ENCODE measurements around the gene MYO1G.

MYO1G gene

GRCh38 chr7:44986218-44987053 lies 7.6 kb upstream of the MYO1G start:
- H3K4me1 ChIP-seq (ENCODE audit: control insufficient read depth, insufficient read depth, low read length) = peaks cover 18% of the 10 kb centered on the region
- H3K27me3 ChIP-seq (ENCODE audit: control insufficient read depth, insufficient read depth, low read length) = no peaks in the 10 kb centered on the region
- peak overlapping the region; percentile 75 for H3K4me3 ChIP-seq (ENCODE audit: low read depth, low read length)
- no peaks in the 10 kb centered on the region for H3K9me3 ChIP-seq (ENCODE audit: control insufficient read depth, insufficient read depth, low read depth, low read length)
- peaks cover 45% of the 10 kb centered on the region for H3K36me3 ChIP-seq (ENCODE audit: control insufficient read depth, insufficient read depth, low read length)
- peak overlapping the region; percentile 94 for H3K27ac ChIP-seq (ENCODE audit: low read depth, low read length)
- H3K9ac ChIP-seq (ENCODE audit: low read length) = peak overlapping the region; percentile 98

- Histone ChIP-seq H3K9ac (ENCODE audit: low read length) (peak overlapping the region; percentile 98), H3K4me1 (ENCODE audit: control insufficient read depth, insufficient read depth, low read length) (peaks cover 18% of the 10 kb centered on the region), H3K27me3 (ENCODE audit: control insufficient read depth, insufficient read depth, low read length) (no peaks in the 10 kb centered on the region), H3K9me3 (ENCODE audit: control insufficient read depth, insufficient read depth, low read depth, low read length) (no peaks in the 10 kb centered on the region), H3K27ac (ENCODE audit: low read depth, low read length) (peak overlapping the region; percentile 94), H3K36me3 (ENCODE audit: control insufficient read depth, insufficient read depth, low read length) (peaks cover 50% of the 10 kb centered on the region), H3K4me3 (ENCODE audit: low read depth, low read length) (peak overlapping the region; percentile 75)
Measured at GRCh38 chr7:44985900-44986217, 7.0 kb upstream of the MYO1G start.

GRCh38 chr7:44985033-44985695 lies 6.3 kb upstream of the MYO1G start:
- peaks cover 14% of the 10 kb centered on the region for H3K4me1 ChIP-seq (ENCODE audit: control insufficient read depth, insufficient read depth, low read length)
- H3K4me3 ChIP-seq (ENCODE audit: low read depth, low read length) = peak overlapping the region; percentile 75
- H3K9me3 ChIP-seq (ENCODE audit: control insufficient read depth, insufficient read depth, low read depth, low read length) = no peaks in the 10 kb centered on the region
- H3K9ac ChIP-seq (ENCODE audit: low read length) = peak overlapping the region; percentile 98
- peak overlapping the region; percentile 94; the same call in 1 of the 2 replicates for H3K27ac ChIP-seq (ENCODE audit: low read depth, low read length)
- peaks cover 53% of the 10 kb centered on the region for H3K36me3 ChIP-seq (ENCODE audit: control insufficient read depth, insufficient read depth, low read length)
- no peaks in the 10 kb centered on the region for H3K27me3 ChIP-seq (ENCODE audit: control insufficient read depth, insufficient read depth, low read length)

GRCh38 chr7:44984478-44984758 lies 5.6 kb upstream of the MYO1G start:
- Histone ChIP-seq H3K27ac (ENCODE audit: low read depth, low read length) (no peak overlapping the region), H3K9me3 (ENCODE audit: control insufficient read depth, insufficient read depth, low read depth, low read length) (no peaks in the 10 kb centered on the region), H3K27me3 (ENCODE audit: control insufficient read depth, insufficient read depth, low read length) (no peaks in the 10 kb centered on the region), H3K9ac (ENCODE audit: low read length) (no peak overlapping the region), H3K36me3 (ENCODE audit: control insufficient read depth, insufficient read depth, low read length) (peaks cover 59% of the 10 kb centered on the region), H3K4me3 (ENCODE audit: low read depth, low read length) (peak overlapping the region; percentile 75), H3K4me1 (ENCODE audit: control insufficient read depth, insufficient read depth, low read length) (peaks cover 14% of the 10 kb centered on the region)

GRCh38 chr7:44983742-44984477 lies 5.1 kb upstream of the MYO1G start:
- H3K9ac ChIP-seq (ENCODE audit: low read length) = no peak overlapping the region
- H3K9me3 ChIP-seq (ENCODE audit: control insufficient read depth, insufficient read depth, low read depth, low read length) = no peaks in the 10 kb centered on the region
- no peaks in the 10 kb centered on the region for H3K27me3 ChIP-seq (ENCODE audit: control insufficient read depth, insufficient read depth, low read length)
- H3K4me3 ChIP-seq (ENCODE audit: low read depth, low read length) = peak overlapping the region; percentile 11; the same call in 1 of the 2 replicates
- H3K4me1 ChIP-seq (ENCODE audit: control insufficient read depth, insufficient read depth, low read length) = peaks cover 14% of the 10 kb centered on the region
- H3K27ac ChIP-seq (ENCODE audit: low read depth, low read length) = no peak overlapping the region
- H3K36me3 ChIP-seq (ENCODE audit: control insufficient read depth, insufficient read depth, low read length) = peaks cover 59% of the 10 kb centered on the region

- no peak overlapping the region for H3K9ac ChIP-seq (ENCODE audit: low read length)
- peaks cover 14% of the 10 kb centered on the region for H3K4me1 ChIP-seq (ENCODE audit: control insufficient read depth, insufficient read depth, low read length)
- H3K27ac ChIP-seq (ENCODE audit: low read depth, low read length) = no peak overlapping the region
- H3K4me3 ChIP-seq (ENCODE audit: low read depth, low read length) = no peak overlapping the region
- no peaks in the 10 kb centered on the region for H3K27me3 ChIP-seq (ENCODE audit: control insufficient read depth, insufficient read depth, low read length)
- H3K36me3 ChIP-seq (ENCODE audit: control insufficient read depth, insufficient read depth, low read length) = peaks cover 64% of the 10 kb centered on the region
- no peaks in the 10 kb centered on the region for H3K9me3 ChIP-seq (ENCODE audit: control insufficient read depth, insufficient read depth, low read depth, low read length)
Measured at GRCh38 chr7:44982970-44983369, 4.2 kb upstream of the MYO1G start.

- Histone ChIP-seq H3K27ac (ENCODE audit: low read depth, low read length) (no peak overlapping the region), H3K27me3 (ENCODE audit: control insufficient read depth, insufficient read depth, low read length) (no peaks in the 10 kb centered on the region), H3K9me3 (ENCODE audit: control insufficient read depth, insufficient read depth, low read depth, low read length) (no peaks in the 10 kb centered on the region), H3K9ac (ENCODE audit: low read length) (no peak overlapping the region), H3K4me1 (ENCODE audit: control insufficient read depth, insufficient read depth, low read length) (peaks cover 14% of the 10 kb centered on the region), H3K4me3 (ENCODE audit: low read depth, low read length) (no peak overlapping the region), H3K36me3 (ENCODE audit: control insufficient read depth, insufficient read depth, low read length) (peaks cover 64% of the 10 kb centered on the region)
Measured at GRCh38 chr7:44982535-44982923, 3.7 kb upstream of the MYO1G start.

- no peaks in the 10 kb centered on the region for H3K27me3 ChIP-seq (ENCODE audit: control insufficient read depth, insufficient read depth, low read length)
- H3K4me1 ChIP-seq (ENCODE audit: control insufficient read depth, insufficient read depth, low read length) = peaks cover 8% of the 10 kb centered on the region; the same call in 1 of the 2 replicates
- no peak overlapping the region for H3K27ac ChIP-seq (ENCODE audit: low read depth, low read length)
- H3K36me3 ChIP-seq (ENCODE audit: control insufficient read depth, insufficient read depth, low read length) = peaks cover 64% of the 10 kb centered on the region
- H3K9me3 ChIP-seq (ENCODE audit: control insufficient read depth, insufficient read depth, low read depth, low read length) = no peaks in the 10 kb centered on the region
- no peak overlapping the region for H3K4me3 ChIP-seq (ENCODE audit: low read depth, low read length)
- no peak overlapping the region for H3K9ac ChIP-seq (ENCODE audit: low read length)
Measured at GRCh38 chr7:44981035-44981706, 2.4 kb upstream of the MYO1G start.

GRCh38 chr7:44980393-44981034 lies 1.7 kb upstream of the MYO1G start:
- H3K9ac ChIP-seq (ENCODE audit: low read length) = no peak overlapping the region
- H3K9me3 ChIP-seq (ENCODE audit: control insufficient read depth, insufficient read depth, low read depth, low read length) = no peaks in the 10 kb centered on the region
- H3K27me3 ChIP-seq (ENCODE audit: control insufficient read depth, insufficient read depth, low read length) = no peaks in the 10 kb centered on the region
- H3K4me1 ChIP-seq (ENCODE audit: control insufficient read depth, insufficient read depth, low read length) = peaks cover 8% of the 10 kb centered on the region; the same call in 1 of the 2 replicates
- H3K27ac ChIP-seq (ENCODE audit: low read depth, low read length) = no peak overlapping the region
- H3K4me3 ChIP-seq (ENCODE audit: low read depth, low read length) = no peak overlapping the region
- H3K36me3 ChIP-seq (ENCODE audit: control insufficient read depth, insufficient read depth, low read length) = peaks cover 57% of the 10 kb centered on the region

GRCh38 chr7:44979481-44980392 lies 922 bp upstream of the MYO1G start:
- peaks cover 1% of the 10 kb centered on the region; the same call in 1 of the 2 replicates for H3K4me1 ChIP-seq (ENCODE audit: control insufficient read depth, insufficient read depth, low read length)
- no peak overlapping the region for H3K4me3 ChIP-seq (ENCODE audit: low read depth, low read length)
- H3K9me3 ChIP-seq (ENCODE audit: control insufficient read depth, insufficient read depth, low read depth, low read length) = no peaks in the 10 kb centered on the region
- no peak overlapping the region for H3K27ac ChIP-seq (ENCODE audit: low read depth, low read length)
- H3K9ac ChIP-seq (ENCODE audit: low read length) = no peak overlapping the region
- H3K27me3 ChIP-seq (ENCODE audit: control insufficient read depth, insufficient read depth, low read length) = no peaks in the 10 kb centered on the region
- peaks cover 49% of the 10 kb centered on the region for H3K36me3 ChIP-seq (ENCODE audit: control insufficient read depth, insufficient read depth, low read length)
